Endothelial cell of umbilical vein (primary cell): ENCODE results near the gene HMCES. TPM values are rescaled to one million over a fixed set of nuclear protein-coding genes. Genes with fewer than 3 reads are reported as not detected.
"Not testable (repeated sequence)": the region's sequence is repeated elsewhere in the genome, so short reads cannot be mapped to it uniquely, and the experiment has no call there.

Source experiments
- BruUV-seq: library from RNA; stranded (reverse); fragments of 400-500 nt; replicated peaks from 2 replicates; lab custom pipeline; 2021; lab: Mats Ljungman, UMichigan
- CTCF ChIA-PET: fragments of 300-600, 350-600 bp; sonication (Branson Sonifier 250); formaldehyde crosslinking; loops from one replicate; lab custom pipeline; 2021; ENCODE audit warnings: antibody characterized with exemption, inconsistent platforms; lab: Charles Lee
- POLR2A ChIA-PET: fragments of 300-600, 350-600 bp; sonication (Branson Sonifier 250); formaldehyde crosslinking; loops from one replicate; lab custom pipeline; 2021; ENCODE audit warnings: antibody characterized with exemption, inconsistent platforms; lab: Charles Lee
- DNase-seq: peaks from one replicate; pipeline ENCODE4 v3.0.0-alpha.2; 2011; ENCODE audit warnings: low read depth, low spot score
- FAIRE-seq: peaks from 2 replicates; lab custom pipeline; 2011; peaks lifted over from hg19 to GRCh38; lab: Jason Lieb, UNC
- H2AFZ ChIP-seq: 2 replicates; pipeline ENCODE4 v1.6.0; 2012; ENCODE audit warnings: low read depth, low read length, control low read depth, inconsistent platforms
- H3K27ac ChIP-seq: 2 replicates; pipeline ENCODE4 v1.5.1; 2011; ENCODE audit warnings: low read depth, mild to moderate bottlenecking, control low read depth, low read length, moderate library complexity; ENCODE audit not compliant: insufficient read depth
- H3K27me3 ChIP-seq, 2 experiments: 2 replicates each; pipeline versions ENCODE4 v1.6.0 to v1.6.1; 2011; ENCODE audit warnings: low read length in 2 of 2, mixed read lengths in 1 of 2; ENCODE audit not compliant: control insufficient read depth in 2 of 2, insufficient read depth in 2 of 2
- H3K36me3 ChIP-seq, 2 experiments: 2 replicates in 1 of 2; 3 replicates in 1 of 2; pipeline ENCODE4 v1.5.1; 2011; ENCODE audit warnings: low read length in 2 of 2, mild to moderate bottlenecking in 1 of 2, moderate library complexity in 1 of 2; ENCODE audit not compliant: control insufficient read depth in 2 of 2, insufficient read depth in 2 of 2; ENCODE audit errors: extremely low read depth in 1 of 2
- H3K4me1 ChIP-seq: 3 replicates; pipeline ENCODE4 v1.5.1; 2011; ENCODE audit warnings: mild to moderate bottlenecking, low read length; ENCODE audit not compliant: control insufficient read depth, insufficient read depth; ENCODE audit errors: extremely low read depth
- H3K4me2 ChIP-seq: 2 replicates; pipeline ENCODE4 v1.6.1; 2011; ENCODE audit warnings: low read length, control low read depth, mixed read lengths; ENCODE audit not compliant: insufficient read depth
- H3K4me3 ChIP-seq, 3 experiments: fragments of 200-600 bp in 1 of 3; sonication (generic), shearing (Covaris generic) in 1 of 3; replicated peaks in 1 of 3; 2 replicates each; pipeline ENCODE4 v1.5.1; 2011 to 2016; ENCODE audit warnings: control low read depth in 3 of 3, low read length in 3 of 3, mild to moderate bottlenecking in 2 of 3, inconsistent platforms in 1 of 3, low read depth in 1 of 3, moderate library complexity in 1 of 3; ENCODE audit not compliant: insufficient read depth in 1 of 3
- H3K79me2 ChIP-seq: 2 replicates; pipeline ENCODE4 v1.6.0; 2012; ENCODE audit warnings: low read length, inconsistent platforms; ENCODE audit not compliant: control insufficient read depth, insufficient read depth
- H3K9ac ChIP-seq: replicated peaks from 2 replicates; pipeline ENCODE3; 2011; ENCODE audit warnings: low read length, control low read depth; ENCODE audit not compliant: insufficient read depth; ENCODE audit errors: extremely low read depth
- H3K9me1 ChIP-seq: replicated peaks from 3 replicates; pipeline ENCODE4 v1.6.0; 2011; ENCODE audit warnings: mild to moderate bottlenecking, low read length; ENCODE audit not compliant: control insufficient read depth, insufficient read depth; ENCODE audit errors: extremely low read depth
- H3K9me3 ChIP-seq: replicated peaks from 2 replicates; pipeline ENCODE4 v1.5.1; 2012; ENCODE audit warnings: low read length, inconsistent platforms; ENCODE audit not compliant: control insufficient read depth, insufficient read depth
- H4K20me1 ChIP-seq: replicated peaks from 2 replicates; pipeline ENCODE3; 2011; ENCODE audit warnings: mild to moderate bottlenecking, low read length; ENCODE audit not compliant: control insufficient read depth, insufficient read depth; ENCODE audit errors: extremely low read depth
- CTCF ChIP-seq, 2 donors: IDR thresholded peaks; 1 replicate in 1 of 2; 2 replicates in 1 of 2; pipeline ENCODE4 v1.5.1; 2011; ENCODE audit warnings: low read length in 2 of 2, mild to moderate bottlenecking in 2 of 2, moderate library complexity in 2 of 2, control low read depth in 1 of 2, inconsistent platforms in 1 of 2, low read depth in 1 of 2; ENCODE audit not compliant: insufficient read depth in 1 of 2; ENCODE audit errors: extremely low read depth in 1 of 2
- EZH2 ChIP-seq: IDR thresholded peaks from 2 replicates; pipeline ENCODE4 v1.6.1; 2012; ENCODE audit warnings: borderline replicate concordance, low read depth, mild to moderate bottlenecking, moderate library complexity, low read length, inconsistent platforms; ENCODE audit not compliant: severe bottlenecking
- FOS ChIP-seq: IDR thresholded peaks from 2 replicates; pipeline ENCODE4 v1.6.1; 2011; ENCODE audit warnings: mild to moderate bottlenecking, low read length, moderate library complexity, borderline replicate concordance; ENCODE audit not compliant: insufficient read depth
- GATA2 ChIP-seq: IDR thresholded peaks from 2 replicates; pipeline ENCODE4 v1.7.0; 2011; ENCODE audit warnings: low read depth, mild to moderate bottlenecking, moderate library complexity, mixed read lengths, low read length; ENCODE audit not compliant: insufficient read length, insufficient read depth
- JUN ChIP-seq: IDR thresholded peaks from 2 replicates; pipeline ENCODE4 v1.6.1; 2011; ENCODE audit warnings: borderline replicate concordance, low read depth; ENCODE audit not compliant: insufficient read length, insufficient read depth
- MAX ChIP-seq: IDR thresholded peaks from 2 replicates; pipeline ENCODE4 v1.6.1; 2011; ENCODE audit not compliant: insufficient read depth, insufficient read length
- MYC ChIP-seq: IDR thresholded peaks from one replicate; pipeline ENCODE4 v1.6.1; 2011; ENCODE audit warnings: mild to moderate bottlenecking, low read depth, low read length
- POLR2A ChIP-seq: IDR thresholded peaks from 2 replicates; pipeline ENCODE4 v1.6.1; 2012; ENCODE audit warnings: low read depth, mild to moderate bottlenecking, control low read depth, low read length
- POLR2AphosphoS5 ChIP-seq: IDR thresholded peaks from 2 replicates; pipeline ENCODE4 v1.6.1; 2012; ENCODE audit warnings: low read depth, mild to moderate bottlenecking, control low read depth, low read length, moderate library complexity; ENCODE audit not compliant: insufficient read depth
- dilution Hi-C: fragments of 300-500 bp; cut with MboI; formaldehyde crosslinking; loops from one replicate; pipeline ENCODE4 v1.15.0; 2019; ENCODE audit warnings: low sequenced_read_pairs; ENCODE audit not compliant: extremely low pct_ligation_motif_present
- intact Hi-C: fragments of 100-400 bp; cut with micrococcal nuclease; formaldehyde crosslinking; loops from one replicate; pipeline ENCODE4 v1.10.0; 2022
- polyA plus RNA-seq, 4 experiments: library from polyadenylated mRNA; depleted of rRNA in 3 of 4; stranded (reverse) in 3 of 4; unstranded in 1 of 4; fragments of >200 nt; gene quantifications; 2 replicates each; pipeline versions ENCODE4 v1.2.1 to v1.2.3, GENCODE V29; 2011 to 2012; ENCODE audit warnings: missing spikeins in 1 of 4
- total RNA-seq: library from RNA; stranded (reverse); gene quantifications from 2 replicates; pipeline ENCODE4 v1.2.3, GENCODE V29; 2021

HMCES gene
- total and polyA plus RNA-seq, 2 donors (not counting 3 experiments of a cell fraction or from before 2014, with no cell fraction given), result 30.6 to 40.8 TPM

GRCh38 chr3:129245641-129246306 lies 32.9 kb upstream of the HMCES start:
- BruUV-seq, result not testable (repeated sequence)
- peak; percentile 83 for FAIRE-seq
- peak; percentile 90 to 98 for TF ChIP-seq CTCF (IDR thresholded peaks at IDR 0.05; ENCODE audit: extremely low read depth in 1 of 2, insufficient read depth in 1 of 2, low read depth in 1 of 2, low read length in 2 of 2)

GRCh38 chr3:129246636-129247035 lies 32.0 kb upstream of the HMCES start:
- H3K79me2 ChIP-seq, result peaks cover 21% of the 10 kb centered on the region
- FAIRE-seq, result no peak
- no peak overlapping the region for H2AFZ ChIP-seq
- H3K36me3 ChIP-seq, result no peaks in the 10 kb centered on the region
- peaks cover 17% of the 10 kb centered on the region for H3K4me1 ChIP-seq
- no peak overlapping the region for H3K4me2 ChIP-seq
- H3K4me3 ChIP-seq, result no peak overlapping the region
- TF ChIP-seq POLR2A (no peak), MYC (no peak), EZH2 (no peak), CTCF (IDR thresholded peaks at IDR 0.05; ENCODE audit: extremely low read depth in 1 of 2, insufficient read depth in 1 of 2, low read depth in 1 of 2, low read length in 2 of 2) (no peak), JUN (no peak), GATA2 (no peak), MAX (no peak), POLR2AphosphoS5 (no peak), FOS (no peak)
- no peak for DNase-seq
- no peaks in the 10 kb centered on the region for H3K27me3 ChIP-seq
- no peaks in the 10 kb centered on the region for H3K9me3 ChIP-seq
- CTCF ChIA-PET, result interaction anchor here (0.8 to 6.2 kb wide), 30 partner anchors 9 to 368 kb away, joined by 3 to 111 read pairs (median 8); partner anchors contain the start of genes CNBP and RAB43
- H4K20me1 ChIP-seq, result no peaks in the 10 kb centered on the region
- intact Hi-C loops (loop anchor here (1.0 to 5.0 kb wide), 3 partner anchors 34 to 629 kb away; no protein-coding TSS in a partner anchor), dilution Hi-C loops (no loop called here)
- no TSS peak for BruUV-seq
- POLR2A ChIA-PET, result no interaction called here
- H3K9me1 ChIP-seq, result no peaks in the 10 kb centered on the region
- H3K9ac ChIP-seq, result no peak overlapping the region
- H3K27ac ChIP-seq, result no peak overlapping the region

More at GRCh38 chr3:129245641-129246306, 32.9 kb upstream of the HMCES start:
- peaks cover 17% of the 10 kb centered on the region for H3K4me1 ChIP-seq
- H3K27me3 ChIP-seq, H3K9ac ChIP-seq, H3K36me3 ChIP-seq, H2AFZ ChIP-seq, H3K4me2 ChIP-seq, H4K20me1 ChIP-seq, H3K4me3 ChIP-seq, H3K27ac ChIP-seq, H3K9me3 ChIP-seq, dilution Hi-C loops, H3K9me1 ChIP-seq: not testable (repeated sequence)
- intact Hi-C loops, result loop anchor here (1.0 to 5.0 kb wide), 11 partner anchors 19 to 628 kb away; partner anchors contain the start of genes CNBP, ISY1 and RAB43
- ChIA-PET POLR2A (interaction anchor here (0.7 kb wide), 1 partner anchor 84 kb away, joined by 3 read pairs; no protein-coding TSS in a partner anchor), CTCF (interaction anchor here (0.6 to 6.2 kb wide), 46 partner anchors 8 to 367 kb away, joined by 3 to 111 read pairs (median 6); partner anchors contain the start of genes CNBP and RAB43)
- peak; percentile 87 for DNase-seq
- H3K79me2 ChIP-seq, result peaks cover 21% of the 10 kb centered on the region
